Measurements from ENCODE around the gene MDM1. TPM values are rescaled to one million over a fixed set of nuclear protein-coding genes. Genes with fewer than 3 reads are reported as not detected.

Gene MDM1
- polyA plus RNA-seq, 3 donors = 6.7 to 10.9 (median 10.3) TPM

- no peaks in the 10 kb centered on the region for H3K27me3 ChIP-seq (ENCODE audit: control insufficient read depth in 2 of 2, insufficient read depth in 2 of 2, low read length in 2 of 2)
- H3K79me2 ChIP-seq (ENCODE audit: insufficient read depth, low read length) = no peaks in the 10 kb centered on the region
- H3K27ac ChIP-seq (ENCODE audit: low read depth in 1 of 2, low read length in 2 of 2) = no peak overlapping the region
- DNase-seq = no peak
- no peaks in the 10 kb centered on the region for H3K9me3 Mint-ChIP-seq
- WGBS (ENCODE audit: insufficient coverage) = no CpG with 5 or more reads among the region's 4 CpGs
- H3K27ac Mint-ChIP-seq = peak overlapping the region in 1 of 7 donors; percentile 13
- no peaks in the 10 kb centered on the region for H3K36me3 ChIP-seq (replicated peaks in 1 of 2; ENCODE audit: control insufficient read depth in 1 of 2, insufficient read depth in 2 of 2, low read length in 2 of 2)
- no peak for TF ChIP-seq CTCF (IDR thresholded peaks at IDR 0.05)
- intact Hi-C loops (cut with micrococcal nuclease) = loop anchor here in 1 of 2 donors (10.0 kb wide), 1 partner anchor 90 kb away; no protein-coding TSS in a partner anchor
- no peak overlapping the region for H2AFZ ChIP-seq (ENCODE audit: insufficient read depth, low read depth, low read length, poor library complexity, severe bottlenecking)
- H3K4me3 ChIP-seq (replicated peaks in 1 of 3; ENCODE audit: low read depth in 2 of 3, low read length in 3 of 3) = no peak overlapping the region
- H4K20me1 ChIP-seq (ENCODE audit: insufficient read depth, low read length) = no peaks in the 10 kb centered on the region
- peaks cover 26% of the 10 kb centered on the region for H3K4me1 Mint-ChIP-seq
- no peak overlapping the region for H3K9ac ChIP-seq (ENCODE audit: insufficient read depth, low read length, poor library complexity, severe bottlenecking)
- H3K27me3 Mint-ChIP-seq (ENCODE audit: low read depth in 3 of 3) = peaks cover 0 to 2% (median 0%) of the 10 kb centered on the region in 3 donors
- peaks cover 23 to 33% of the 10 kb centered on the region in 2 donors for H3K4me1 ChIP-seq (ENCODE audit: control insufficient read depth in 1 of 2, insufficient read depth in 2 of 2, low read length in 2 of 2)
- H3K36me3 Mint-ChIP-seq = no peaks in the 10 kb centered on the region
- no peaks in the 10 kb centered on the region for H3K9me3 ChIP-seq (replicated peaks in 1 of 2; ENCODE audit: control insufficient read depth in 1 of 2, insufficient read depth in 1 of 2, low read length in 2 of 2)
- no peak overlapping the region for H3K4me2 ChIP-seq (replicated peaks; ENCODE audit: extremely low read depth, low read length, poor library complexity, severe bottlenecking)
- no peak overlapping the region for H3K4me3 Mint-ChIP-seq
Measured at GRCh38 chr12:68354977-68355541, 22.9 kb upstream of the MDM1 start.

- no peak overlapping the region for H2AFZ ChIP-seq (ENCODE audit: insufficient read depth, low read depth, low read length, poor library complexity, severe bottlenecking)
- no peaks in the 10 kb centered on the region for H4K20me1 ChIP-seq (ENCODE audit: insufficient read depth, low read length)
- no peaks in the 10 kb centered on the region for H3K79me2 ChIP-seq (ENCODE audit: insufficient read depth, low read length)
- 100% methylated on average over 2 of the region's 2 CpGs for WGBS (ENCODE audit: insufficient coverage)
- peaks cover 4% of the 10 kb centered on the region for H3K4me1 Mint-ChIP-seq
- H3K27ac ChIP-seq (ENCODE audit: low read depth in 1 of 2, low read length in 2 of 2) = no peak overlapping the region
- DNase-seq = no peak
- H3K4me3 Mint-ChIP-seq = no peak overlapping the region
- intact Hi-C loops (cut with micrococcal nuclease) = loop anchor here in 1 of 2 donors (10.0 kb wide), 1 partner anchor 93 kb away; no protein-coding TSS in a partner anchor
- H3K36me3 ChIP-seq (replicated peaks in 1 of 2; ENCODE audit: control insufficient read depth in 1 of 2, insufficient read depth in 2 of 2, low read length in 2 of 2) = no peaks in the 10 kb centered on the region
- H3K27me3 ChIP-seq (ENCODE audit: control insufficient read depth in 2 of 2, insufficient read depth in 2 of 2, low read length in 2 of 2) = no peaks in the 10 kb centered on the region
- H3K4me3 ChIP-seq (replicated peaks in 1 of 3; ENCODE audit: low read depth in 2 of 3, low read length in 3 of 3) = no peak overlapping the region
- H3K9ac ChIP-seq (ENCODE audit: insufficient read depth, low read length, poor library complexity, severe bottlenecking) = no peak overlapping the region
- no peak overlapping the region for H3K27ac Mint-ChIP-seq
- peaks cover under 1 to 4% of the 10 kb centered on the region in 2 donors for H3K4me1 ChIP-seq (ENCODE audit: control insufficient read depth in 1 of 2, insufficient read depth in 2 of 2, low read length in 2 of 2)
- H3K36me3 Mint-ChIP-seq = no peaks in the 10 kb centered on the region
- H3K9me3 Mint-ChIP-seq = no peaks in the 10 kb centered on the region
- H3K9me3 ChIP-seq (replicated peaks in 1 of 2; ENCODE audit: control insufficient read depth in 1 of 2, insufficient read depth in 1 of 2, low read length in 2 of 2) = no peaks in the 10 kb centered on the region
- H3K27me3 Mint-ChIP-seq (ENCODE audit: low read depth in 3 of 3) = peaks cover 0 to 2% (median 0%) of the 10 kb centered on the region in 3 donors
- TF ChIP-seq CTCF (IDR thresholded peaks at IDR 0.05) = no peak
- H3K4me2 ChIP-seq (replicated peaks; ENCODE audit: extremely low read depth, low read length, poor library complexity, severe bottlenecking) = no peak overlapping the region
Measured at GRCh38 chr12:68352067-68352466, 19.9 kb upstream of the MDM1 start.

Data from CD14-positive monocyte (primary cell).